IgD-negative memory B cell (primary cell): ENCODE measurements around the gene GGT6. TPM values are rescaled to one million over a fixed set of nuclear protein-coding genes. Genes with fewer than 3 reads are reported as not detected.

ENCODE experiments used
- H3K27ac Mint-ChIP-seq, 3 donors: one replicate each; pipeline ENCODE4 v1.8.0; 2020 to 2022; ENCODE audit warnings: mild to moderate bottlenecking in 3 of 3, mixed read lengths in 3 of 3, moderate library complexity in 1 of 3
- H3K27me3 Mint-ChIP-seq: one replicate; pipeline ENCODE4 v1.8.0; 2021; ENCODE audit warnings: mixed read lengths
- H3K36me3 Mint-ChIP-seq: one replicate; pipeline ENCODE4 v1.8.0; 2020; ENCODE audit warnings: mild to moderate bottlenecking, mixed read lengths
- H3K4me1 Mint-ChIP-seq, 3 donors: one replicate each; pipeline ENCODE4 v1.8.0; 2020 to 2022; ENCODE audit warnings: mixed read lengths in 3 of 3, mild to moderate bottlenecking in 1 of 3
- H3K4me3 Mint-ChIP-seq, 4 donors: one replicate each; pipeline ENCODE4 v1.8.0; 2020 to 2022; ENCODE audit warnings: mild to moderate bottlenecking in 4 of 4, mixed read lengths in 4 of 4, moderate library complexity in 3 of 4
- H3K9me3 Mint-ChIP-seq, 3 donors: one replicate each; pipeline ENCODE4 v1.8.0; 2020 to 2021; ENCODE audit warnings: mixed read lengths in 3 of 3, mild to moderate bottlenecking in 1 of 3
- polyA plus RNA-seq: library from polyadenylated mRNA; unstranded; fragments of 300-500 nt; fragmentation: Illumina TruSeq; gene quantifications from one replicate; pipeline ENCODE4 v1.2.3, GENCODE V29; 2021

Gene GGT6
- polyA plus RNA-seq, 1 donor from 2014 or later: not detected

DNA sequence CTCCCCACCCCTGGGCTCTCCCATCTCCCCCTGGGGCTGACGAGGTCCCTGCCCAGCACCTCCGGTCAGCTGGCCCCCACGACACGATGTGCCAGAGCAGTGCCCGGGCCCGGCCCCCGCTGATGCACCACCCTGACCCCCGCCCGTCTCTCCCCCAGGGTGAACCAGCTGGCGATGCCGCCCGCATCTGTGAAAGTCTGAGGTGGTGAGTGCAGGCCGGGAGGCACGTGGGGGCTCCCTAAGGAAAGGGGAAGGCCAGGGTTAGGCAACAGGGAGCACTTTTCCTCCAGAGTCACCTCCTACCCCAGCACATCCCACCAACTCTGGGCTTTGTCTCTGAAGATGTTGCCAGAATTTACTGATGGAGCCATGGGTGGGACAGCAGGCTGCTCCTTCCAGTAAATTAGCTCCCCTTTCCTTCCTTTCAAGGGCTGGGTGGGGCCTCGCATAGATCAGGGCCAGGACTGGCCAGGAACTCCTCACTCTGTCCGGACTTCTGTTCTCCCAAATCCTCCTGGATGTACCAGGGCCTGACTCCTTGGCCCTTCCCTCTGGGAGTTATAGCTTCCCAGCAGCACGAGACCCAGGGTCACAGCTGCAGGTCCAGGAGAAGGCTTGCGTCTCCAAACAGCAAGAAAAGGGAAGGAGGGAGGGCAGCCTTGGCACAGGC, 23.5 kb downstream of the GGT6 start:
- Mint-ChIP-seq H3K9me3 (no peaks in the 10 kb centered on the region), H3K4me3 (no peak overlapping the region), H3K27me3 (peaks cover 6% of the 10 kb centered on the region), H3K27ac (no peak overlapping the region), H3K36me3 (peaks cover 2% of the 10 kb centered on the region), H3K4me1 (peaks cover 0 to 10% (median 0%) of the 10 kb centered on the region in 3 donors)

DNA sequence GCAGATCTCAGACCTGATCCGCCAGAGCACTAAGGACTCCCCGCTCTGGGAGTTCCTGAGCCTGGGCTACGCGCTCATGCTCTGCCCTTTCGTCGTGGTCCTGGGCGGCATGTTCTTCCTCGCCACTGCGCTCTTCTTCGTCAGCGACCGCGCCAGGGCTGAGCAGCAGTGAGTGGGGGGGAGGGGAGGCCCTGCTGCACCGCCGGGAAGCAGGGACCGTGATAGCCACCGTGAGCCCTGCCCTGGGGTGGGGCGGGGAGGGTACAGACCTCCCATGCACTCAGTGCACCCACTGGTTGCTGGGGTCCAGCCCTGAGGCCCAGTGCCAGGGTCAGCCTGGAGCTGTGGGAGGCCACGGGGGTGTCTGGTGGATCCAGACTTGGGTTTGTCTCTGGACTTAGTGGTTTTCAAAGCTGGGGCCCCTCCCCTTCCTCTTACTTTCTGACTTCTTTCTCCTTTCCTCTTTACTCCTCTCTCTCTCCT, 24.1 kb downstream of the GGT6 start:
- H3K9me3 Mint-ChIP-seq: no peaks in the 10 kb centered on the region
- peak overlapping the region in 1 of 4 donors; percentile 45 for H3K4me3 Mint-ChIP-seq
- H3K36me3 Mint-ChIP-seq: peaks cover 2% of the 10 kb centered on the region
- peaks cover 6% of the 10 kb centered on the region for H3K27me3 Mint-ChIP-seq
- peaks cover 0 to 10% (median 0%) of the 10 kb centered on the region in 3 donors for H3K4me1 Mint-ChIP-seq
- no peak overlapping the region for H3K27ac Mint-ChIP-seq

DNA sequence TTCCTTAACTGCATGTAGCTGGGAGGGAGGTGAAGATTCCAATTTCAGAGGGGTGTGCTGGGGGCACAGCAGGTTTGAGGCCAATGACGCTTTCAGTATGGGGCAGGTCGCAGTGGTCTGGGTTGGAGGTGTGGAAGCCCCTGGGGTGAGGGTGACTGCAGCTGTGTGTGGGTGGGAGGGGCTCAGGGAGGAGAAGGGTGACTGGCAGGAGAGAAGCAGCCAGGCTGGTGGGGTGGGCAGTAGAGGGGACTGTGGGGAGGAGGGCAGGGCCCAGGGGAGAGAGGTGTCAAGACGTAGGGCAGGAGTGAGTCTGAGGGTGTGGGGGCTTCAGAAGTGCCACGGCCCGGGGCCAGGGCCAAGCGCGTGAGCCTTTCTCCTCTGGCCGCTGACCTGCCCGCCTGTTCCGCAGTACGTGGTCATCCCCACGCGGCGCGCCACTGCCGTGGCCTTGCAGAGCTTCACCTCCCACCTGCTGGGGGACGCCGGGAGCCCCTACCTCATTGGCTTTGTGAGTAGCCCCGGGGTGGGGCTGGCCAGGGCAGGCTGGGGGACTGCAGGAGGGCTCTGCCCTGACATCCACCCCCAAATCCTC, 24.6 kb downstream of the GGT6 start:
- Mint-ChIP-seq H3K4me3 (no peak overlapping the region), H3K4me1 (peaks cover 0 to 10% (median 0%) of the 10 kb centered on the region in 3 donors), H3K27me3 (peaks cover 6% of the 10 kb centered on the region), H3K27ac (no peak overlapping the region), H3K9me3 (no peaks in the 10 kb centered on the region), H3K36me3 (peaks cover 2% of the 10 kb centered on the region)

DNA sequence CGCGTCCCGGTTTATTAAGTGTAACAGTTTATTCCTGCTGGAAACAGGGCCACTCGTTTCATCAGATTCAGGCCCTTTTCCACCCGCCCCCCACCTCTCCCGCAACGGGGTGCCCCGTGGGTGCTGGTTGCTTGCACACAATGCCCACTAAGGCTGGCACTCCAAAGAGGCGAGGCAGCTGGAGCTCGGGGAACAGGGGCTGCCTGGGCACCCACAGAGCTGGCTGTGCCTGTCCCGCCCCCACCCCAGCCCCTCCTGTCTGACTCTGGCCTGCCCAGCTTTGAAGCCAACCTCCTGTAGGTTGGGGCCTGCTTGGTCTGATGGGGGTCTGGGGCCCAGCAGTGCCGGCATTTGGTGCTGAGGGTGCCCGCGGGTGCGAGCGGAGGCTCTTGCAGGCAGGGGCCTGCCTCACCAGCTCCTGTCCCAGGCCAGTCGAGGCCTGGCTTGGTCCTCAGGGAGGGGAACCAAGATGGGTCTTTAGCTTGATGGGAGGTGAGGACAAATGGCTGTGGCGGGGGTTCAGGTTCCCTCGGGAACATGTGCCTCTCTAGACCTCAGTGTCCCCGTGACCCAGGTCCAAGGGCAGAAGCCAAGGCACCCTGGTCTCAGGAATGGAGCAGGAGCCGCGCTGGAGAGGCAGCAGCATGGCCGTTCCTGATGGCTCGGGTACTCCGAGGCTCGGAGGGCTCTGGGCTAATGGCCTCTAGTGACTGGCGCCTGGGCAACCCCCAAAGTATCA, 25.3 kb downstream of the GGT6 start:
- peaks cover 0 to 10% (median 0%) of the 10 kb centered on the region in 3 donors for H3K4me1 Mint-ChIP-seq
- H3K9me3 Mint-ChIP-seq: no peaks in the 10 kb centered on the region
- peaks cover 2% of the 10 kb centered on the region for H3K36me3 Mint-ChIP-seq
- H3K27ac Mint-ChIP-seq: no peak overlapping the region
- H3K4me3 Mint-ChIP-seq: no peak overlapping the region
- peaks cover 6% of the 10 kb centered on the region for H3K27me3 Mint-ChIP-seq

DNA sequence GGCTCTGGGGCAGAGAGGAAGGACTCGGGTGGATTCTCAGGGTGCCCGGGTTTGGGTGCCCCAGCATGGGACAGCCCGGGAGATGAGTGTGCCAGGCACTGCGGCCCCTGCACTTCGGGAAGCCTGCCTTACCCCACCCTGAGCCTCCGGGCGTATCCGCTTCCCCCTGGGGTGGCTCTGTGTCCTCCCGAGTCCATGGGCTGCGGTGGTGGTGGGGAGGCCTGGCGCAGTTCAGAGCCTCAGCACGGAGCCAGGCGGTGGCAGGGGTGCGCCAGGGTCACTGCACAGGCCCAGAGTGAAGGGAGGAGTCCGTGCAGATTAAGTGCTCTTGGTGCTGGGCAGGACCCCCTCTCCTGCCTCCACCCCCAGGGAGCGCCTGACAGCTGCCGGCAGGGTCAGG, 25.9 kb downstream of the GGT6 start:
- Mint-ChIP-seq H3K27ac (no peak overlapping the region), H3K36me3 (peaks cover 2% of the 10 kb centered on the region), H3K9me3 (no peaks in the 10 kb centered on the region), H3K4me3 (no peak overlapping the region), H3K27me3 (peaks cover 8% of the 10 kb centered on the region), H3K4me1 (peaks cover 0 to 8% (median 0%) of the 10 kb centered on the region in 3 donors)

DNA sequence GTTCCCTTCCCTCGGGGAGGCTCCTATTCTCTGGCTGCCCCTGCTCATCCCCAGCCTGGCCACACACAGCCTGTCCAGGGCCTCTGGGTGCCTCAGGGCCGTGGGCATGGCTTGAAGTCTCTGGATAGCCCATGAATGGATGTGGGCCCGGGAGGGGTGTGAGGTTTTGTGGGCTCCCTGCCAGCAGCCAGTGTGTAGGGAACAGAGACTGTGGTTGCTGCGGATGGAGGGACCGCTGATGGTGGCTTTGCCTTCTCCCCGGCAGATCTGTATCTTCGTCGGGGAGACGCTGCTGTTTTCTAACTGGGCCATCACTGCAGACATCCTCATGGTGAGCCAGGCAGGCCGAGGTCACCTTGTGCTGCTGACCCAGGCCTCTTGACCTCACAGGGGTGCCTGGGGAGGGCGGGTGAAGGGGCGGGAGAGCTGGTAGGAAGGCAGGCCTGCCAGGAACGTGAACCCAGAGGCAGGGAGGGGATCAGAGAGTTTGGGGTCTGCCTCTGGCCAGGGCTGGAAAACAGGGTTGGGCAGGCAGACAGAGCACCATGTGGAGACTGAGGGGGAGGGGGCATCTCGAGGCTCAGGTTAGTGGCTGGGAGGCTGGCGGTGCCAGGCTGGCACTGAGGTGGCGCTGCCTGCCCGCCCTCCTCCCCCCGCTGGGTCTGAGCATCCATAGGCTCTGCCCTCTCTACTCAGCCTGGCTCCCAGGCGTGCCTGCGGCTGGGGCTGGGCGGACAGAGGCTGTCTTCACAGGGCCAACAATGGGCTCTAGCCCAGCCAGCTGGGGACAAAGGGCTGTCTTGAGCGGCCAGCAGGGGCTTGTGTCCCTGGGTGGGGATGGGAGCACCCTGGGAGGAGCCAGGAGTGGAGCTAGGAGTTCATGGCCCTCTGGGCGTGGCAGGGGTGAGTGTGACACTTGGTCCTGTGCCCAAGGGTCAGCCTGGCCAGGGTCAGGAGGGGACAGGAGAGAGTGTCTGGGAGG, 26.6 kb downstream of the GGT6 start:
- peak overlapping the region in 1 of 3 donors; percentile 31 for H3K27ac Mint-ChIP-seq
- H3K4me1 Mint-ChIP-seq: peaks cover 0 to 8% (median 0%) of the 10 kb centered on the region in 3 donors
- H3K9me3 Mint-ChIP-seq: no peaks in the 10 kb centered on the region
- peaks cover 2% of the 10 kb centered on the region for H3K36me3 Mint-ChIP-seq
- H3K27me3 Mint-ChIP-seq: peaks cover 8% of the 10 kb centered on the region
- no peak overlapping the region for H3K4me3 Mint-ChIP-seq

DNA sequence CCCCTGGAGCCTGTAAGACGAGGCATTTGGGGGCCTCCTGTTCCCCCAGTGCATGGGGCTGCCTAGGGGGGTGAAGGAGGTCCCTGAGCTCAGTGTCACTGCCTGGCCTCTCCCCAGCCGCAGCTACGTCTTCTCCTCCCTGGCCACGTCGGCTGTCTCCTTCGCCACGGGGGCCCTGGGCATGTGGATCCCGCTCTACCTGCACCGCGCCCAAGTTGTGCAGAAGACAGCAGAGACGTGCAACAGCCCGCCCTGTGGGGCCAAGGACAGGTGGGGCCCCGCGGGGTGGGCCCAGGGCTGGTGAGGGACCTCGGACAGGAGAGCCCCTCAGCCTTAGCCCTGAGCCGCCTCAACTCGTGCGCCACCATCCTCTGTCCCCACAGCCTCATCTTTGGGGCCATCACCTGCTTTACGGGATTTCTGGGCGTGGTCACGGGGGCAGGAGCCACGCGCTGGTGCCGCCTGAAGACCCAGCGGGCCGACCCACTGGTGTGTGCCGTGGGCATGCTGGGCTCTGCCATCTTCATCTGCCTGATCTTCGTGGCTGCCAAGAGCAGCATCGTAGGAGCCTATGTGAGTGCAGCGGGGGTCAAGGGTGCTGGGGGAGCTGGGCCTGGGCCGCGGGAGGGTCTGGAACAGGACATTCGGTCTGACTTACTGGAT, 27.4 kb downstream of the GGT6 start:
- no peaks in the 10 kb centered on the region for H3K9me3 Mint-ChIP-seq
- H3K27ac Mint-ChIP-seq: no peak overlapping the region
- no peak overlapping the region for H3K4me3 Mint-ChIP-seq
- H3K36me3 Mint-ChIP-seq: peaks cover 2% of the 10 kb centered on the region
- H3K27me3 Mint-ChIP-seq: peaks cover 8% of the 10 kb centered on the region
- H3K4me1 Mint-ChIP-seq: peaks cover 0 to 8% (median 0%) of the 10 kb centered on the region in 3 donors

DNA sequence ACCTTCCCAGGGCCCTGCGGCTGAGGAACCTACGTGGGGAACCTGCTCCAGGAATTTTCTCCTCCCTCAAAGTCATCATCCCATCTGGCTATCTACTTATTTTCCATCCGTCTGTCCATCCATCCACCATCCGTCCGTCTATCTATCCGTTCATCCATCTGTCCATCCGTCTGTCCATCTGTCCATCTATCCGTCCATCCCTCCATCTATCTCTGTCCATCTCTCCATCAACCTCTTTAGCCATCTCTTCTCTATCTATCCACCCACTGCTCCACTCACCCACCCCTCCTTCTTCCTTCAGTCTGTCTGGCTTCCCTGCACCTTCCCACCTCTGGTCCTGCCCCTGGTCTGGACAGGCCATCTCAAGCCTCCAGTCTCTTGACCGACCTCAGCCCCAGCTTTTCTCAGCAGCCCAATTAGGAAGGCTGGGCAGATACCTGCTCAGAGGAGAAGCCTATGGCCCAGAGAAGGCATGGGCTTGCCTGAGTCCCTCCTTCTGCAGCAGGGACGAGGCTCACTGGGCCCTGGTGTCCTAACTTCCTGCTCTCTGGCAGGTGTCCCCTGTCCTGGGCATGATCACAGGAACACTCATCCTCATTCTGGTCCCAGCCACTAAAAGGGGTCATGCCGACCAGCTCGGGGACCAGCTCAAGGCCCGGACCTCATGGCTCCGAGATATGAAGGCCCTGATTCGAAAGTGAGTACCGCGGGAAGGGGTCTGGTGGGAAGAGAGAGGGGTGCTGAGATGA, 28.2 kb downstream of the GGT6 start:
- H3K27me3 Mint-ChIP-seq: peaks cover 8% of the 10 kb centered on the region
- no peak overlapping the region for H3K4me3 Mint-ChIP-seq
- H3K4me1 Mint-ChIP-seq: peaks cover 0 to 11% (median 4%) of the 10 kb centered on the region in 3 donors
- no peak overlapping the region for H3K27ac Mint-ChIP-seq
- H3K36me3 Mint-ChIP-seq: peaks cover 2% of the 10 kb centered on the region
- H3K9me3 Mint-ChIP-seq: no peaks in the 10 kb centered on the region

DNA sequence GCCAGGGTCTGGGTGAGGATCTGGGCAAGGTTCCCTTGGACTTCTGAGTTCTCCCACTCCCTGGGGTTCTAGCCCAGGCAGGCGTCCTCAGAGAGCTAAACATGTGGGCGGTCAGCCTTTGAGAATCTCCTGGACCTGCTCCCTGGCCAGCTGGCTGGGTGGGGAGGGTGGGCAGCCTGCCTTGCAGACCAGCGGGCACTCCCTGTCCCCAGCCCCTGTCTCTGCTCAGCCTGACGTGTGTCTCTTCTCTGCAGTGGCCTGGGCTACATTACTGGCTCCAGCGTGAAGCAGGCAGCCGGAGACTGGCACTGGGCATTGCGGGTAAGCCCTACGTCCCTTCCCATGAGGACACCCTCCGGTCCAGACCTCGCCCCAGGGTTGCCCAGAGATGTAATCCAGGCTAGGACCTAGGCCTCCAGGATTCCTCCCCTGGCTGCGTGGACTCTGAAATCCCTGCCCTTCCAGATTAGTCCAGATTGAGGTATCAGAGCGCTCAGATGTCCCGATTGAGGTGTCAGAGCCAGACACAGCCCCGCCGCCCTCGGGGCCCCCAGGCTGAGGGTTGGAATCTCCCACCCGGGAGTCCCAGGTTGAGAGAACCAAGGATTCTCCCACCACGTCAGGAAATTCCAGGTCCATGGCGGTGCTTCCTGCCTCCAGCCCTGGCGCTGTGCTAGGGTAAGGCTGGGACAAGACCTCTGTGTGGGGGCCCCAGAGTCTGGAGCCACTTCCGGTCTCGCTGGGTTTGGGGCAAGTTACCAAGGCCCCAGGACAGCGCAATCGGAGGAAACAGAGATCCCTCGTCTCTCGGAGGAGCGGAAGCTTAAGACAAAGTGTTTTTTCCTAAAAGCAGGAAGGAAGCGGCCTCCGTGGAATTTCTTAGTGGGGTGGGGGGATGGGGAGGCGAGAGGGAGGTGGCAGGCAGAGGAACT, 29.3 kb downstream of the GGT6 start:
- no peaks in the 10 kb centered on the region for H3K9me3 Mint-ChIP-seq
- H3K4me3 Mint-ChIP-seq: no peak overlapping the region
- peaks cover 8% of the 10 kb centered on the region for H3K27me3 Mint-ChIP-seq
- H3K4me1 Mint-ChIP-seq: peaks cover 0 to 5% (median 5%) of the 10 kb centered on the region in 3 donors
- H3K36me3 Mint-ChIP-seq: peaks cover 2% of the 10 kb centered on the region
- H3K27ac Mint-ChIP-seq: no peak overlapping the region

DNA sequence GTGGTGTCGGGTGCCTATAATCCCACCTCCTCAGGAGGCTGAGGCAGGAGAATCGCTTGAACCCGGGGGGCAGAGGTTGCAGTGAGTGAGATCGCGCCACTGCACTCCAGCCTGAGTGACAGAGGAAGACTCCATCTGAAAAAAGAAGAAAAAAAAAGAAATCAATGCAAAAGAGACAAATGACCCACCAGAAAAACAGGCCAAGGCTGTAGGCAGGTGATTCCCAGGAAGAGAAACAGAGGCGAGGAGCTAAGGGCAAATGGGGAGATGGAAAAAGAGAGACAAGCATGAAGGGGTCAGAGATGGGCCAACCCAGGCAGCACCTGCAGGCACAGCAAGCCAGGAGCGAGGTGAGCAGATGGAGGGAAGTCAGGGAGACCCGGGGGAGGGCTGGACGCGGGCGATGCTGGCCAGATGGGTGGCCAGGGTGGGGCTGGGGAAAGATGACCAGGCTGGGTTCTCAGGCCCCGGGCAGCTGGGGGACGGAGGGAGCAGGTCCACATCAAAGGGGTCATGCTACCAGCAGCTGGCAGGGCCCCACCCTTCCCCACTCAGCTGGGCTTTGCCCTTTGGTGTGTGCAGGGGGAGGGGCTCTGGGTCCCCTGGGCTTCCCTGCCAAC, 30.7 kb downstream of the GGT6 start:
- Mint-ChIP-seq H3K9me3 (no peaks in the 10 kb centered on the region), H3K36me3 (peaks cover 2% of the 10 kb centered on the region), H3K4me3 (no peak overlapping the region), H3K27me3 (peaks cover 9% of the 10 kb centered on the region), H3K4me1 (peaks cover 0 to 5% (median 4%) of the 10 kb centered on the region in 3 donors), H3K27ac (peak overlapping the region in 1 of 3 donors; percentile 51)

DNA sequence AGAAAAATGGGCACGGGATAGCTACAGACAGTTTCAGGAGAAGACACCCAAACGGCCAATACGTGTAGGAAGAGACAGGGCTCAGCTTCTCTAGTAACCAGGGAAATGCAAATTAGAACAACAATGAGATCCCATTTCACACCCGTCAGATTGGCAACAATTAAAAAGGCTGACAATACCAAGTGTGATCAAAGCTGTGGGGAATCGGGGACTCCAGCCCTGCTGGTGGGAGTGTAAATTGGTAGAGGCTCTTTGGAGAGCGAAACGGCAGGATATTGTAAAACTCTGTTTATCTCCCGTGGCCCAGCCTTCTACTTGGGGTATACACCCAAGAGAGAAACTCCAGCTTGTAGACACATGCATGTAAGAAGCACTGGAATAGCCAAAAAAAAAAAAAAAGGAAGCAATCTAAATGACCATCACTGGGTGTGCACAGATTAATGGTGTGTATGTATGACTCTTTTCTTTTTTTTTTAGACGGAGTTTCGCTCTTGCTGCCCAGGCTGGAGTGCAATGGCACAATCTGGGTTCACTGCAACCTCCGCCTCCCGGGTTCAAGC, 32.7 kb downstream of the GGT6 start:
- peaks cover 6 to 14% (median 11%) of the 10 kb centered on the region in 3 donors for H3K4me1 Mint-ChIP-seq
- peaks cover 2% of the 10 kb centered on the region for H3K36me3 Mint-ChIP-seq
- H3K27me3 Mint-ChIP-seq: peaks cover 9% of the 10 kb centered on the region
- H3K27ac Mint-ChIP-seq: no peak overlapping the region
- H3K4me3 Mint-ChIP-seq: no peak overlapping the region
- no peaks in the 10 kb centered on the region for H3K9me3 Mint-ChIP-seq

DNA sequence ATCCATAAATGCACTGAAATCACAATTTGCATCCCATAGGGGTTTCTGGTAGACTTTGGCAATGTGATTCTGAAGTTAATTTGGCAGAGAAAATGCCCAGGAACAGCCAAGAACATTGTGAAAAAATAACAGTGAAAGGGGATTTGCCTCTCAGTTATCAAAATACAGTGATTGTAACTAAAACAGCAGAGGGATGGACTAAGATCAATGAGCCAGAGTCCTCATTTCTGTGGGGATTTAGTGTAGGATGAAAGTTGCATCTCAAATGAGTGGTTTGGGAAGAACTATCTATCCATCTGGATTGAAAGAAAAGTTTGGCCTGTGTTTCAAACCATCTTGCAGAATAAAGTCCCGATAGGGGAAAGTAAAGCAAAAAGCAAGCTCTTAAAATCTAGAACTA, 33.2 kb downstream of the GGT6 start:
- Mint-ChIP-seq H3K9me3 (no peaks in the 10 kb centered on the region), H3K27me3 (peaks cover 10% of the 10 kb centered on the region), H3K27ac (peak overlapping the region in 1 of 3 donors; percentile 53), H3K4me3 (no peak overlapping the region), H3K4me1 (peaks cover 6 to 14% (median 11%) of the 10 kb centered on the region in 3 donors), H3K36me3 (peaks cover 2% of the 10 kb centered on the region)
